Breast epithelium (tissue), 4 donors: ENCODE measurements around the gene AK5. TPM values are rescaled to one million over a fixed set of nuclear protein-coding genes. Genes with fewer than 3 reads are reported as not detected.

Source experiments
- DNase-seq, 2 donors: peaks; one replicate each; pipeline ENCODE4 v3.0.0-alpha.2; 2019; ENCODE audit warnings: low spot score in 2 of 2
- H3K27ac ChIP-seq, 2 donors: fragments of 200-600 bp; sonication (generic) in 1 of 2; one replicate each; pipeline ENCODE4 v1.5.1; 2016 to 2019; ENCODE audit warnings: mild to moderate bottlenecking in 1 of 2
- H3K27me3 ChIP-seq, 2 donors: fragments of 200-600 bp; sonication (generic) in 1 of 2; one replicate each; pipeline versions ENCODE4 v1.5.1 to v1.6.0; 2017 to 2019; ENCODE audit warnings: control low read depth in 1 of 2, mild to moderate bottlenecking in 1 of 2
- H3K36me3 ChIP-seq: fragments of 200-600 bp; one replicate; pipeline ENCODE4 v1.5.1; 2019
- H3K4me1 ChIP-seq, 2 donors: fragments of 200-600 bp; sonication (generic); one replicate each; pipeline ENCODE4 v1.5.1; 2016 to 2019; ENCODE audit warnings: control low read depth in 1 of 2
- H3K4me3 ChIP-seq, 3 donors: fragments of 200-600 bp; sonication (generic); 1 replicate in 2 of 3; 2 replicates in 1 of 3; pipeline ENCODE4 v1.5.1; 2016 to 2019; ENCODE audit warnings: mild to moderate bottlenecking in 3 of 3, moderate library complexity in 2 of 3
- H3K9me3 ChIP-seq, 2 donors: fragments of 200-600 bp; sonication (generic) in 1 of 2; one replicate each; pipeline ENCODE4 v1.5.1; 2016 to 2019; ENCODE audit warnings: control low read depth in 1 of 2
- POLR2A ChIP-seq: fragments of 450-650 bp; IDR thresholded peaks from one replicate; pipeline ENCODE4 v1.6.1; 2016; ENCODE audit warnings: antibody characterized with exemption, mild to moderate bottlenecking, moderate library complexity
- POLR2AphosphoS5 ChIP-seq, 3 donors: sonication (generic); formaldehyde crosslinking; IDR thresholded peaks; one replicate each; pipeline ENCODE4 v1.6.1; 2017; ENCODE audit warnings: antibody characterized with exemption in 3 of 3
- intact Hi-C: fragments of 100-400 bp; cut with DNase I; formaldehyde crosslinking; loops from one replicate; pipeline ENCODE4 v1.15.1; 2023; ENCODE audit warnings: low total_unique reads
- total RNA-seq, 3 donors: library from RNA; depleted of rRNA; stranded (reverse); fragments of >200 nt; gene quantifications; one replicate each; pipeline ENCODE4 v1.1.0, GENCODE V29; 2016
- TF ChIP-seq, protein P1 (sequence below), 3 donors: fragments of 450-650 bp; IDR thresholded peaks; one replicate each; pipeline ENCODE4 v1.5.1; 2016 to 2017; ENCODE audit warnings: antibody characterized with exemption in 3 of 3, mild to moderate bottlenecking in 3 of 3, moderate library complexity in 3 of 3

Gene AK5
- total RNA-seq, 3 donors from 2014 or later, result under 0.01 to 111 (median 30.8) TPM

GRCh38 chr1:77463216-77463615 is 181.4 kb downstream of the AK5 start:
- Histone ChIP-seq H3K27ac (no peak overlapping the region), H3K27me3 (no peaks in the 10 kb centered on the region), H3K4me1 (no peaks in the 10 kb centered on the region), H3K36me3 (no peaks in the 10 kb centered on the region), H3K9me3 (no peaks in the 10 kb centered on the region), H3K4me3 (no peak overlapping the region)
- intact Hi-C loops, result no loop called here
- DNase-seq, result no peak
- TF ChIP-seq POLR2AphosphoS5 (IDR thresholded peaks at IDR 0.05) (no peak), POLR2A (no peak)
- TF ChIP-seq, protein P1, sequence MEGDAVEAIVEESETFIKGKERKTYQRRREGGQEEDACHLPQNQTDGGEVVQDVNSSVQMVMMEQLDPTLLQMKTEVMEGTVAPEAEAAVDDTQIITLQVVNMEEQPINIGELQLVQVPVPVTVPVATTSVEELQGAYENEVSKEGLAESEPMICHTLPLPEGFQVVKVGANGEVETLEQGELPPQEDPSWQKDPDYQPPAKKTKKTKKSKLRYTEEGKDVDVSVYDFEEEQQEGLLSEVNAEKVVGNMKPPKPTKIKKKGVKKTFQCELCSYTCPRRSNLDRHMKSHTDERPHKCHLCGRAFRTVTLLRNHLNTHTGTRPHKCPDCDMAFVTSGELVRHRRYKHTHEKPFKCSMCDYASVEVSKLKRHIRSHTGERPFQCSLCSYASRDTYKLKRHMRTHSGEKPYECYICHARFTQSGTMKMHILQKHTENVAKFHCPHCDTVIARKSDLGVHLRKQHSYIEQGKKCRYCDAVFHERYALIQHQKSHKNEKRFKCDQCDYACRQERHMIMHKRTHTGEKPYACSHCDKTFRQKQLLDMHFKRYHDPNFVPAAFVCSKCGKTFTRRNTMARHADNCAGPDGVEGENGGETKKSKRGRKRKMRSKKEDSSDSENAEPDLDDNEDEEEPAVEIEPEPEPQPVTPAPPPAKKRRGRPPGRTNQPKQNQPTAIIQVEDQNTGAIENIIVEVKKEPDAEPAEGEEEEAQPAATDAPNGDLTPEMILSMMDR (IDR thresholded peaks at IDR 0.05), result no peak

GRCh38 chr1:77465139-77465538 is 183.3 kb downstream of the AK5 start:
- Histone ChIP-seq H3K9me3 (no peaks in the 10 kb centered on the region), H3K27ac (no peak overlapping the region), H3K27me3 (no peaks in the 10 kb centered on the region), H3K4me3 (no peak overlapping the region), H3K4me1 (no peaks in the 10 kb centered on the region), H3K36me3 (no peaks in the 10 kb centered on the region)
- intact Hi-C loops, result no loop called here
- no peak for DNase-seq
- TF ChIP-seq POLR2AphosphoS5 (IDR thresholded peaks at IDR 0.05), result no peak
- TF ChIP-seq, protein P1 (IDR thresholded peaks at IDR 0.05), result no peak
- no peak for TF ChIP-seq POLR2A

DNA sequence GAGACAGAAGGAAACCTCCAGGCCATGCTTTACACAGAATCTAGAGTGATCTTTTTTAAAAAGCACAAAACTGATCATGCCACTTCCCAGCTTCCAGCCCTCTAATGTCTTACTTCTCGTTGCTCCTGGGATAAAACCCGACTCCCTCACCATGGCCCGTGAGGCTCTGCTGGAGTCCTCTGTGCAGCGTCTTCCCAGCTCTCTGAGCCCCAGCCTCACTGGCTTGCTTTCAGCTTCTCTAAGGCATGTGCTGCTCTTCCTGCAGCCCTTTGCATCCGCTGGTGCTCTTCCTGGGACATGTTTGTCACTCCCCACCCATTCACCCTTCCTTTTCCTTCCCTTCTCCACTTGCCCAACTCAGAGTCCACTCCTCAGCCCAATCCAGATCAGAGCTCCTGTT is 184.1 kb downstream of the AK5 start:
- Histone ChIP-seq H3K27ac (no peak overlapping the region), H3K4me3 (no peak overlapping the region), H3K9me3 (no peaks in the 10 kb centered on the region), H3K36me3 (no peaks in the 10 kb centered on the region), H3K4me1 (no peaks in the 10 kb centered on the region), H3K27me3 (no peaks in the 10 kb centered on the region)
- no peak for DNase-seq
- no peak for TF ChIP-seq POLR2AphosphoS5 (IDR thresholded peaks at IDR 0.05)
- no peak for TF ChIP-seq POLR2A
- TF ChIP-seq, protein P1 (IDR thresholded peaks at IDR 0.05), result no peak
- intact Hi-C loops, result no loop called here

DNA sequence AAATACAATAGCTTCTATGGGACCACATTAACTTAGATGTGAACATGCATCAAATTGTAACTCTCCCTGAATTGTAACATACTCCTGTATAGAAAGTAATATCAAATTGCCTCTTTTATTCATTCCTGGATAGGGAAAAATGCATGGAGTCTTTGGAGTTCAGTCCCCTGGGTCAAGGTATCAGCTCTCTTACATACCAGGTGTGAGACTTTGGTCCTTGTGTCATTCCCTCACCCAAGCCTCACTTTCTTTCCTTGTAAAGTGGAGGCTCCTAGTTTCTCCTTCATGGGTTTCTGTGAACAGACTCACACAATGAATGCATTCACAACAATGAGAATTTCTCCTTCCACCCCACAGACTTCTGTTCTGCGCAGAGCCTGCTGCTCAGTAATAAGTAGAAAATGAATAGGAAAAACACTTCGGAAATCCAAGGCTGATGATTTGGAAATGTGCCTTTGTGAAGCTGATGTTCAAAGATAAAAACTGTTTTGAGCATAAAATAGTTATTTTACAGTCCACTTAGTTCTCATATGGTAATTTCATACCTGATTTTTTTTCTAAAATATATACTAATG is 185.3 kb downstream of the AK5 start:
- H3K27me3 ChIP-seq, result no peaks in the 10 kb centered on the region
- no peak for DNase-seq
- H3K27ac ChIP-seq, result no peak overlapping the region
- TF ChIP-seq POLR2AphosphoS5 (IDR thresholded peaks at IDR 0.05) (no peak), POLR2A (no peak)
- TF ChIP-seq, protein P1 (IDR thresholded peaks at IDR 0.05), result no peak
- no peaks in the 10 kb centered on the region for H3K9me3 ChIP-seq
- intact Hi-C loops, result no loop called here
- H3K36me3 ChIP-seq, result no peaks in the 10 kb centered on the region
- H3K4me1 ChIP-seq, result no peaks in the 10 kb centered on the region
- H3K4me3 ChIP-seq, result no peak overlapping the region

GRCh38 chr1:77467741-77468140 is 185.9 kb downstream of the AK5 start:
- no peak overlapping the region for H3K4me3 ChIP-seq
- intact Hi-C loops, result no loop called here
- TF ChIP-seq POLR2AphosphoS5 (IDR thresholded peaks at IDR 0.05) (no peak), POLR2A (no peak)
- TF ChIP-seq, protein P1 (IDR thresholded peaks at IDR 0.05), result no peak
- H3K4me1 ChIP-seq, result no peaks in the 10 kb centered on the region
- no peaks in the 10 kb centered on the region for H3K36me3 ChIP-seq
- H3K27me3 ChIP-seq, result no peaks in the 10 kb centered on the region
- no peak for DNase-seq
- H3K27ac ChIP-seq, result peak overlapping the region; percentile 56 to 80
- no peaks in the 10 kb centered on the region for H3K9me3 ChIP-seq
